ENCODE data around the gene C19orf47.
"Not testable (repeated sequence)": the region's sequence is repeated elsewhere in the genome, so short reads cannot be mapped to it uniquely, and the experiment has no call there.

The C19orf47 gene

GRCh38 chr19:40336601-40336900 is 11.6 kb downstream of the C19orf47 start:
- H3K4me3 ChIP-seq (ENCODE audit: low read depth, low read length), result no peak overlapping the region
- TF ChIP-seq, protein P1, sequence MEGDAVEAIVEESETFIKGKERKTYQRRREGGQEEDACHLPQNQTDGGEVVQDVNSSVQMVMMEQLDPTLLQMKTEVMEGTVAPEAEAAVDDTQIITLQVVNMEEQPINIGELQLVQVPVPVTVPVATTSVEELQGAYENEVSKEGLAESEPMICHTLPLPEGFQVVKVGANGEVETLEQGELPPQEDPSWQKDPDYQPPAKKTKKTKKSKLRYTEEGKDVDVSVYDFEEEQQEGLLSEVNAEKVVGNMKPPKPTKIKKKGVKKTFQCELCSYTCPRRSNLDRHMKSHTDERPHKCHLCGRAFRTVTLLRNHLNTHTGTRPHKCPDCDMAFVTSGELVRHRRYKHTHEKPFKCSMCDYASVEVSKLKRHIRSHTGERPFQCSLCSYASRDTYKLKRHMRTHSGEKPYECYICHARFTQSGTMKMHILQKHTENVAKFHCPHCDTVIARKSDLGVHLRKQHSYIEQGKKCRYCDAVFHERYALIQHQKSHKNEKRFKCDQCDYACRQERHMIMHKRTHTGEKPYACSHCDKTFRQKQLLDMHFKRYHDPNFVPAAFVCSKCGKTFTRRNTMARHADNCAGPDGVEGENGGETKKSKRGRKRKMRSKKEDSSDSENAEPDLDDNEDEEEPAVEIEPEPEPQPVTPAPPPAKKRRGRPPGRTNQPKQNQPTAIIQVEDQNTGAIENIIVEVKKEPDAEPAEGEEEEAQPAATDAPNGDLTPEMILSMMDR (IDR thresholded peaks at IDR 0.05; ENCODE audit: control insufficient read depth, extremely low read depth, insufficient read depth), result no peak
- DNase-seq (ENCODE audit: low read depth), result no peak

DNA sequence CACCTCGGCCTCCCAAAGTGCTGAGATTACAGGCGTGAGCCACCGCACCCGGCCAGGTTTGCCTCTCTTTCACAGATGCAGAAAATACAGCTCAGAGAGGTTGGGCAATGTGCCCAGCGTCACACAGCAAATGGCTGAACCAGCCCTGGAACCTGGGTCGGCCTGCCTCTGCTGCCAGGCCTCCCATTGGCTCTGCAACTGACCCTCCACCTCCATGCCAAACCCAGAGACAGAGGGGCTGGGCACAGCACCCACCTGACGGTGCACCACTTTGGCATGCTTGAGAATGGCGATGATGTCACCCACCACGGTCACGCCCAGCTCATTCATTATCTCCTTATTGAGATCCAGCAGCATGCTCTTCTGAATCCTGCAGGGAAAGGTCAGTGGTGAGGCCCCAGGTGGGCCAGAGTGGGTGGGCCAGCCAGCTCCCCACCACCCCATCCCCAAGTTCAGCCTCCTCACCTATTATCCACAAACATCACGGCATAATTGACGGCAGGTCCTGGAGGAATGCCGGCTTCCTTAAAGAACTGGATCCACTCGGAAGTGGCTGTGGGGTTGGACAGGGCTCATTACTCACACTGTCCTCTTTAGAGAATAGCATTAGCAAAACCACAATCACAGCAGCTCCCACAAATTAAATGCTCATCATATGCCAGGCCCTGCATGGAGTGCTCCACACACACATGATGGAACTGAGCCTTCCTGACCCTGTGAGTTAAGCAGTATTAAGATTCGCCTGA is 12.2 kb downstream of the C19orf47 start:
- DNase-seq (ENCODE audit: low read depth), result no peak
- no peak overlapping the region for H3K4me3 ChIP-seq (ENCODE audit: low read depth, low read length)
- TF ChIP-seq, protein P1 (IDR thresholded peaks at IDR 0.05; ENCODE audit: control insufficient read depth, extremely low read depth, insufficient read depth), result no peak

DNA sequence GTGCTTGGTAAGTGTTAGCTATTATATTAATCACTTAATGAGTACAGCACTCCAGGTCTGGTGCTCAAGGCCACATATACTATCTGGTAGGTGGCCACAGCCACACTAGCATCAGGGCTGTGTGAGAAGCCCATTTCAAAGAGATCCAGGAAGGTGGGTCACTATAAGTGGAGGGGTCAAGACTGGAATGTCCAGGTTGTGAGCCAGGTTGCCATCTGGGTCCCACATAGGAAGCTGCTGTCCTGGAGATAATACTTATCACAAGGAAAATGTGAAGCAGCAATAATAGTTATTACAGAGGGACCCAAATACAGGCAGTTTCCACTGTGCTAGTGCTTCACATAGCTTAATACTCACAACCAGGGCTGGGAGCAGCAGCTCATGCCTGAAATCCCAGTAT is 13.1 kb downstream of the C19orf47 start:
- H3K4me3 ChIP-seq (ENCODE audit: low read depth, low read length), result no peak overlapping the region
- TF ChIP-seq, protein P1 (IDR thresholded peaks at IDR 0.05; ENCODE audit: control insufficient read depth, extremely low read depth, insufficient read depth), result no peak
- no peak for DNase-seq (ENCODE audit: low read depth)

DNA sequence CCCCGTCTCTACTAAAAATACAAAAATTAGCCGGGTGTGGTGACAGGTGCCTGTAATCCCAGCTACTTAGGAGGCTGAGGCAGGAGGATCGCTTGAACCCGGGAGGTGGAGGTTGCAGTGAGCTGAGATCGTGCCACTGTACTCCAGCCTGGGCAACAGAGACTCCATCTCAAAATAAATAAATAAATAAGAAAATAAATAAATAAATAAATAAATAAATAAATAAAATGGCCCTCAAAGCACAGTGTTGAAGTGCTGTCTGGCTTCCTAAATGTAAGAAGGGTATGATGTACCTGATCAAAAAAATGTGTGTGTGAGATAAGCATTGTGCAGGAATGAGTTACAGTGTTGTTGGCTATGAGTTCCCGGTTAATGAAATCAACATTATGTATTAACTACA is 15.1 kb downstream of the C19orf47 start:
- not testable (repeated sequence) for DNase-seq (ENCODE audit: low read depth)

DNA sequence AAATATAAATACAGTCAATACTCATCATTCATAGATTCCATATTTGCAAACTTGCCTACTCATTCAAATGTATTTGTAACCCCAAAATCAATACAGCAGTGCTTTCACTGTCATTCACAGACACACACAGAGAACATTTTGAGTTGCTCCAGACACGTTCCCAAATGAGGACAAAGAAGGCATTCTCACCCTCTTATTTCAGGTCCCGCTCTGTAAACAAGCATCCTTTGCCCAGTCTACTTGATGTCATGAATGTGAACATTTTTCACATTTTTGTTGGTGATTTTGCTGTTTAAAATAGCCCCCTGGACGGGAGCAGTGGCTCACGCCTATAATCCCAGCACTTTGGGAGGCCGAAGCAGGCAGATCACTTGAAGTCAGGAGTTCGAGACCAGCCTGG is 15.5 kb downstream of the C19orf47 start:
- DNase-seq (ENCODE audit: low read depth), result no peak
- TF ChIP-seq, protein P1 (IDR thresholded peaks at IDR 0.05; ENCODE audit: control insufficient read depth, extremely low read depth, insufficient read depth), result no peak

More for the DNA sequence above, 15.1 kb downstream of the C19orf47 start:
- H3K4me3 ChIP-seq (ENCODE audit: low read depth, low read length), result not testable (repeated sequence)

DNA sequence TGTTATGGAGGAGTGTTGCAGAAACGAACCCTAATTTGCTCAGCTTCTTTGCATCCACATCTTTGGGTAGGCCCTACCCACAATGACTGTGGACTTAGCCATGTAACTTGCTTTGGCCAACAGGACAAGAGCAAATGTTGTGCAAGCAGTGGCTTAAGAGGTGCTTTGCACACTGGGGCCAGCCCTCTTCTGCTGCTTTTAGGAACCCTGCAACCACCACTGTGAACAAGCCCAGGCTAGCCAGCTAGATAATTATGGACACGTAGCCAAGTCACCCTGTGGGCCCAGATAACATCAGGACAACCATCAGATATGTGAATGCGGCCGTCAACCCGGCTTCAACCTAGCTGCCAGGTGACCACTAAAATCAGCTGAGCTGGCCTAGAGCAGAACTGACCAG is 17.1 kb downstream of the C19orf47 start:
- no peak for DNase-seq (ENCODE audit: low read depth)
- TF ChIP-seq, protein P1 (IDR thresholded peaks at IDR 0.05; ENCODE audit: control insufficient read depth, extremely low read depth, insufficient read depth), result no peak

More for the DNA sequence above, 15.5 kb downstream of the C19orf47 start:
- no peak overlapping the region for H3K4me3 ChIP-seq (ENCODE audit: low read depth, low read length)

GRCh38 chr19:40326201-40326600 is 22.0 kb downstream of the C19orf47 start:
- no peak for DNase-seq (ENCODE audit: low read depth)
- no peak overlapping the region for H3K4me3 ChIP-seq (ENCODE audit: low read depth, low read length)
- TF ChIP-seq, protein P1 (IDR thresholded peaks at IDR 0.05; ENCODE audit: control insufficient read depth, extremely low read depth, insufficient read depth), result no peak

More for the DNA sequence above, 17.1 kb downstream of the C19orf47 start:
- no peak overlapping the region for H3K4me3 ChIP-seq (ENCODE audit: low read depth, low read length)
